Measurements from ENCODE around the gene ODAD4.

Gene ODAD4

GRCh38 chr17:41930009-41930832 is at the start of gene ODAD4:
TSS of gene ODAD4 (plus strand) at chr17:41930617. CDS start at chr17:41930724, 107 bp downstream.
- TF ChIP-seq CTCF (IDR thresholded peaks at IDR 0.05) = no peak; the same call in 1 of the 2 replicates

GRCh38 chr17:41882756-41883155 is 47.7 kb upstream of the ODAD4 start:
- TF ChIP-seq CTCF (IDR thresholded peaks at IDR 0.05) = no peak

- no peak; the same call in 1 of the 2 replicates for TF ChIP-seq CTCF (IDR thresholded peaks at IDR 0.05)
These were observed 44.7 kb upstream of the ODAD4 start for GRCh38 chr17:41885733-41886132.

GRCh38 chr17:41888332-41888965 is 42.0 kb upstream of the ODAD4 start:
- TF ChIP-seq CTCF (IDR thresholded peaks at IDR 0.05) = no peak

GRCh38 chr17:41891135-41892020 is 39.0 kb upstream of the ODAD4 start:
- TF ChIP-seq CTCF (IDR thresholded peaks at IDR 0.05) = no peak

GRCh38 chr17:41892021-41892376 is 38.4 kb upstream of the ODAD4 start:
- TF ChIP-seq CTCF (IDR thresholded peaks at IDR 0.05) = no peak

GRCh38 chr17:41893384-41893783 is 37.0 kb upstream of the ODAD4 start:
- TF ChIP-seq CTCF (IDR thresholded peaks at IDR 0.05) = no peak

All from LNCAP (cell line).